Kidney epithelial cell (primary cell): ENCODE results near the gene CACNA2D1. TPM values are rescaled to one million over a fixed set of nuclear protein-coding genes. Genes with fewer than 3 reads are reported as not detected.

Source experiments
- DNase-seq: peaks from one replicate; pipeline ENCODE4 v3.0.0-alpha.2; 2010; ENCODE audit warnings: low read depth
- H3K27me3 ChIP-seq: 2 replicates; pipeline ENCODE4 v1.6.0; 2011; ENCODE audit warnings: low read length; ENCODE audit not compliant: control insufficient read depth, insufficient read depth
- H3K36me3 ChIP-seq: 2 replicates; pipeline ENCODE4 v1.5.1; 2011; ENCODE audit warnings: low read length; ENCODE audit not compliant: control insufficient read depth, insufficient read depth
- H3K4me3 ChIP-seq: 2 replicates; pipeline ENCODE4 v1.5.1; 2011; ENCODE audit warnings: low read depth, mild to moderate bottlenecking, control low read depth, low read length
- total RNA-seq: library from RNA; depleted of rRNA; stranded (reverse); fragments of >200 nt; gene quantifications from 2 replicates; pipeline ENCODE4 v1.2.3, GENCODE V29; 2015
- TF ChIP-seq, protein P1 (sequence below): IDR thresholded peaks from 2 replicates; pipeline ENCODE4 v1.5.1; 2011; ENCODE audit warnings: mild to moderate bottlenecking, moderate library complexity, low read length, control low read depth, inconsistent platforms; ENCODE audit not compliant: insufficient read depth, poor library complexity, severe bottlenecking

CACNA2D1 gene
- total RNA-seq, 1 donor from 2014 or later, result 5.9 TPM

DNA sequence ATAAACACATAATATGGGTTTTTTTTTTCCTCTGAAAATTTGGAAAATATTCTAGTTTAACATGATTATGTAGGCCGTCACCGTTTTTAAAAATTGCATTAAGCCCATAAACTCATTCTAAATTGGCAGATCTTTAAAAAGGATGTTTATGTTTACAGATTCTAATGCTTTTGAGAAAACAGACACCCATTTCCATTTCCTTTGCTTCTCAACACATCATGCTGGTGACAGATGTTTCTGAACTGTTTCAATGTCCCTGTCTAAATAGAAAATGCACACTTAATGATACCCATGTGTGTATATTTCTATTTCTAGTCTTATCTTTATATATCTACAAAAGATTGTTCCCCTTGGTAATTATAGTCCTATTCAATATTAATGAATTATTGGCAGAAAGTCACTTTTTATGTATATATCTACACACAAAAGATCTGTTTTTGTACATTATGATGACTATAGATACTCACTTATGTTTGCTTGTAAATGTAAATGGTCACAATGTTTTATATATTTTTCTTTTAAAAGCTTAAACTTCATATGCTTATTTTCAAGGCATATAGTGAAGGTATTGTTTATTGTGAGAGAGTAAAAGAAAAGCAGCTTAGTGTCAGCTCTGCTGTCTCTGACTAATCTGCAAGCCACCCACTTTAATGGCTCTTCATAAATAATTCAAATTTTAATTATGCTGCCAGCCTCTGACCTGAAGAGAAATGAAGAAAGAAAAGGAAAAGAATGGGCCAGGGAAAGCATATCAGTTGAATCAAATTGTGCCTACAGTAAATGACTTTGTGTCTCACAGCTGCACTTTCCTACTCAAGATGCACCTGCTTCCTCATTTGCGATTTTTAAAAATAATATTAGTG is 179.4 kb downstream of the CACNA2D1 start:
- H3K36me3 ChIP-seq, result no peaks in the 10 kb centered on the region
- no peak overlapping the region for H3K4me3 ChIP-seq

DNA sequence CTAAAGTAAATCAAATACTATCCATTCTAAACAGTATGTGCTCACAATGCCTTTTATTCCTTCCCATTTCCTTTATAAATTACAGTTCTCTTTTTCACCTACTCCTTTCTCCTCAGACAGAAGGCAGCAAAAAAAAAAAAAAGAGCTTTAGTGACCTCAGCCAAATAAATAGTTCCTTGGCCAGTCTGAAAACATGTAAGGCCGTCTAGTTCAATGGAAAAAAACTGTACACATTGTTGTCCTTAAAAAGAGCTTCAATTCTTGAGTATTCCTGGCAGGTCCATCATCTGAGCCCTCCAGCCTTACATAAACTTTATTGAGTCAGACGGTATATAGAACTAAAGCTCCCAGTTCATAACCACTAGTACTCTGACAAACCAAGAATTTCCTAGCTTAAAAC is 185.4 kb downstream of the CACNA2D1 start:
- DNase-seq, result no peak
- no peaks in the 10 kb centered on the region for H3K27me3 ChIP-seq
- TF ChIP-seq, protein P1, sequence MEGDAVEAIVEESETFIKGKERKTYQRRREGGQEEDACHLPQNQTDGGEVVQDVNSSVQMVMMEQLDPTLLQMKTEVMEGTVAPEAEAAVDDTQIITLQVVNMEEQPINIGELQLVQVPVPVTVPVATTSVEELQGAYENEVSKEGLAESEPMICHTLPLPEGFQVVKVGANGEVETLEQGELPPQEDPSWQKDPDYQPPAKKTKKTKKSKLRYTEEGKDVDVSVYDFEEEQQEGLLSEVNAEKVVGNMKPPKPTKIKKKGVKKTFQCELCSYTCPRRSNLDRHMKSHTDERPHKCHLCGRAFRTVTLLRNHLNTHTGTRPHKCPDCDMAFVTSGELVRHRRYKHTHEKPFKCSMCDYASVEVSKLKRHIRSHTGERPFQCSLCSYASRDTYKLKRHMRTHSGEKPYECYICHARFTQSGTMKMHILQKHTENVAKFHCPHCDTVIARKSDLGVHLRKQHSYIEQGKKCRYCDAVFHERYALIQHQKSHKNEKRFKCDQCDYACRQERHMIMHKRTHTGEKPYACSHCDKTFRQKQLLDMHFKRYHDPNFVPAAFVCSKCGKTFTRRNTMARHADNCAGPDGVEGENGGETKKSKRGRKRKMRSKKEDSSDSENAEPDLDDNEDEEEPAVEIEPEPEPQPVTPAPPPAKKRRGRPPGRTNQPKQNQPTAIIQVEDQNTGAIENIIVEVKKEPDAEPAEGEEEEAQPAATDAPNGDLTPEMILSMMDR, result no peak
- no peak overlapping the region for H3K4me3 ChIP-seq
- no peaks in the 10 kb centered on the region for H3K36me3 ChIP-seq

More for the DNA sequence above, 179.4 kb downstream of the CACNA2D1 start:
- TF ChIP-seq, protein P1, result no peak
- DNase-seq, result no peak
- no peaks in the 10 kb centered on the region for H3K27me3 ChIP-seq

DNA sequence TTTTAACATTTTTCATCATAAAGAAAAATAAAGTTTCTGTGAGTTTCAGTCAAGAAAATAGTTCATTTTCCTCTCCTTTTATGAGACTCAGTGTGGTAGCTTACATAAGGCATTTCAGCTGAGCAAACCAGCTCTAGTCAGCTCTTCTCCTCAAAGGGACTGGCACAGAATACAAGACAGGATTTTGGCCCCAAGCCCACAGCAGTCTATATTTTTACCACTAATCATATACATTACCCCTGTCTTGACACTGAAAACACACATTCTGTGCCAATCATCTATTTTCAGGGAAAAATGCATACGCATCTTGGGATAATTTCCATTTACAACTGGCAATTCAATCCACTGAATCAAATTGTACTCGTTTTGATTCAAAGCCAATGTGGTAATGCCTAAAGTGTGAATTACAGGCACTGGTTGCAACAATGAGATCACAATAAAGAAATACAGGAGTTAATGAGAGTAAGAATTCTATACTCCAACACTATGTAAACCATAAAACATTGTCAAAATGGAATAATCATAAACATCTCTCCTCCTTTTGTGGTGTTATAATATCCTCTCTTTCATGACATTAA is 186.4 kb downstream of the CACNA2D1 start:
- Histone ChIP-seq H3K36me3 (no peaks in the 10 kb centered on the region), H3K4me3 (no peak overlapping the region), H3K27me3 (no peaks in the 10 kb centered on the region)
- no peak for DNase-seq
- TF ChIP-seq, protein P1, result no peak

DNA sequence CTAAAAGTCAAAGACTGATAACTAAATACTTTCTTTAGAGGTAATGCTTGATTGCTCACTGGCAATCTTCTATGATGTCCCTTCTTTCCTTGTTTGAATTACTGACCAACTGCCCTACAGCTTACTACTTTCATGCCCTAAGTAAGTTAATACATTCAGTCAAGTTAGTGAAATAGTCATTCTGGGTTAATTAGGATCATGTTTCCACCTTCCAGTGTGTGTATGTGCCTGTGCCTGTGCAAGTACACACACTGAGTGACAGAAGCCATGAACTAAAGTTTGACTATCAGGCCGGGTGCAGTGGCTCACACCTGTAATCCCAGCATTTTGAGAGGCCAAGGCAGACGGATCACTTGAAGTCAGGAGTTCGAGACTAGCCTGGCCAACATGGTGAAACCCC is 187.9 kb downstream of the CACNA2D1 start:
- Histone ChIP-seq H3K27me3 (no peaks in the 10 kb centered on the region), H3K4me3 (no peak overlapping the region), H3K36me3 (no peaks in the 10 kb centered on the region)
- no peak for DNase-seq
- TF ChIP-seq, protein P1, result no peak

DNA sequence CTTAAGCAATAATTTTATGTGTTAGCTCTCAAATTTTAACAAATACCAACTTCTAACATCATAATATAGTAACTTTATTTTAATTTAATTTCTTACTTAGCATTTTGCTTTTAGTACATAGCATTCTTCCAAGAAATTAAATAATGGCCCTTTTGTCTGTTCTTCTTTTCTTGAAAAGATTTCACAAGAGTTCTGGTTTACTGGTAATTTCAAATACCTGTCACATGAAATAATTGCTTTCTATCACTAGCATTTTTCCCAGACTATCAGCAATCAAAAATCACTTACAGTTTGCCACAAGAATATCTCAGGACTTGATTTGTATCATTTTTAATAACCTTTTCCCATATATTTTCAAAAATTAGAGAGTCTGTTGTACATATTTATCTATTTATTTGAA is 193.0 kb downstream of the CACNA2D1 start:
- Histone ChIP-seq H3K4me3 (no peak overlapping the region), H3K36me3 (no peaks in the 10 kb centered on the region), H3K27me3 (no peaks in the 10 kb centered on the region)
- no peak for DNase-seq
- TF ChIP-seq, protein P1, result no peak
